Breast epithelium (tissue), 3 donors: ENCODE data around the gene CCDC27.

Experiments used
- CTCF ChIP-seq, 3 donors: fragments of 450-650 bp; IDR thresholded peaks; one replicate each; pipeline ENCODE4 v1.5.1; 2016 to 2017; ENCODE audit warnings: antibody characterized with exemption in 3 of 3, mild to moderate bottlenecking in 3 of 3, moderate library complexity in 3 of 3
- POLR2AphosphoS5 ChIP-seq, 3 donors: sonication (generic); formaldehyde crosslinking; IDR thresholded peaks; one replicate each; pipeline ENCODE4 v1.6.1; 2017; ENCODE audit warnings: antibody characterized with exemption in 3 of 3

- no peak for TF ChIP-seq CTCF (IDR thresholded peaks at IDR 0.05)
- no peak for TF ChIP-seq POLR2AphosphoS5 (IDR thresholded peaks at IDR 0.05)
These were observed 5.8 kb upstream of the CCDC27 start for GRCh38 chr1:3746389-3746829.
